H1 (cell line): ENCODE results near the gene ITGA6. TPM values are rescaled to one million over a fixed set of nuclear protein-coding genes. Genes with fewer than 3 reads are reported as not detected.

Experiments used
- CTCF ChIP-seq, 3 experiments: IDR thresholded peaks; 1 replicate in 2 of 3; 2 replicates in 1 of 3; pipeline versions ENCODE4 v1.5.1 to v1.6.1; 2011; ENCODE audit warnings: low read length in 3 of 3, mild to moderate bottlenecking in 3 of 3, inconsistent platforms in 2 of 3, low read depth in 1 of 3, moderate library complexity in 1 of 3; ENCODE audit not compliant: insufficient read depth in 1 of 3; ENCODE audit errors: control extremely low read depth in 1 of 3
- SIN3A ChIP-seq, 2 experiments: IDR thresholded peaks in 1 of 2; conservative IDR thresholded peaks in 1 of 2; 2 replicates each; pipeline ENCODE4 v1.6.1; 2011 to 2012; ENCODE audit warnings: low read length in 2 of 2, improper control_type of control experiment in 1 of 2, low read depth in 1 of 2, mild to moderate bottlenecking in 1 of 2
- polyA plus RNA-seq, 7 experiments: library from polyadenylated mRNA; depleted of rRNA in 3 of 7; stranded (reverse) in 5 of 7; unstranded in 2 of 7; fragments of >200 nt in 5 of 7; fragments of 200-250 nt in 2 of 7; gene quantifications; 1 replicate in 5 of 7; 2 replicates in 1 of 7; 4 replicates in 1 of 7; pipeline versions ENCODE4 v1.2.1 to v1.2.3, GENCODE V29; 2011 to 2013; ENCODE audit warnings: missing spikeins in 2 of 7, mixed read lengths in 2 of 7
- total RNA-seq: library from RNA; stranded (reverse); fragmentation: NEBNext Ultra II Directional; extraction: Animal tissue kit (Norgen Biotek cat#: 25700); gene quantifications from 2 replicates; pipeline ENCODE4 v1.2.1, GENCODE V29; 2021

The ITGA6 gene
- total and polyA plus RNA-seq, 2 of the 8 experiments (the other 6 are each of a cell fraction or from before 2014, with no cell fraction given), result 26.9 to 118 TPM

DNA sequence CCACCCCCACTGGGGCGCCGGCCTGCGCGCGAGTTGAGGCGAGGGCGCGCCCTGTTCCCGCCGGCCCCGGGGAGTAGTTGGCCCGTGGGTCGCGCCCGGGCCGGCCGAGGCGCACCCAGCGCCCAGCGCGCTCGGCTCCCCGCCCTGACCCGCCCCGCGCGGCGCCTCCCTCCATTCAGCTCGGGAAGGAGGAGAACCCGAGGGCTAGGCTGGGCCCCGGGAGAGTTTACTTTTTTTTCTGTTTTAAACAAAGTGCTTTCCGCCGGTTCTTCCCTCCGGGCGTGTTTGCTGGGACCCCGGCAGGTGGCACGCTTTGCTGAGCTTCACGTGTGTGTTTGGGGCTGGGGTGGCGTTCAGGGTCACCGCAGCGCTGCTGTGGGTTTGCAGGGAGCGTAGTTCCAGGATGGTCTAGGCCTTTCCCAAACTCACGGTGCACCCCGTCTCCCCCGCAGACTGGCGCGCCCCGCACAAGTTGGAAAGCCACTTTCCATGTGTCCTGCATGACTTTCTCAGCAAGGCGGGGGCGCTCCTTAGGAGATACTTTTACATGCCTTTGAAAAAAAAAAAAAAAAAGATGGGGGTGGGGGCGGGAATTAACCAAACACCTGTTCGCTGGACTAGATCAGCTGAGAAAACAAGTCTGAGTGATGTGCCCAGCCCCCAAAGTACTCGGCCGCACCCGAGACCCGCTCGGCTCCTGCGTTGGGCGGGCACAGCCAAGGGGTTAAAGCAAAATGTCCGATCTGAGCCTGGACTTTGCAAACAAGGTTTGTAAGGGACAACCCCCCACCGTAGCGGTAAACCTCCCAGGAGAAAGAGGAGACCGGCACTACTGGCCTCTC, 825 bp downstream of the ITGA6 start (continued):
- TF ChIP-seq SIN3A (conservative IDR thresholded peaks at IDR 0.05 in 1 of 2, IDR thresholded peaks at IDR 0.05 in 1 of 2; ENCODE audit: low read depth in 1 of 2, low read length in 2 of 2) (peak; percentile 70 to 89; a peak in 2 of 4 replicates), CTCF (IDR thresholded peaks at IDR 0.05; ENCODE audit: control extremely low read depth in 1 of 3, insufficient read depth in 1 of 3, low read depth in 1 of 3, low read length in 3 of 3) (peak in 1 of 3 experiments; percentile 25; a peak in 1 of 4 replicates)
